ENCODE measurements around the gene SCARB1. TPM values are rescaled to one million over a fixed set of nuclear protein-coding genes. Genes with fewer than 3 reads are reported as not detected.

The SCARB1 gene
- polyA plus RNA-seq, 1 experiment = 10.3 TPM

- no peak for DNase-seq (ENCODE audit: low read depth, low spot score)
- H3K27me3 ChIP-seq (ENCODE audit: control insufficient read depth, insufficient read depth, low read length) = peaks cover under 1% of the 10 kb centered on the region
- POLR2A ChIA-PET = no interaction called here
- no peak overlapping the region for H3K27ac ChIP-seq (ENCODE audit: low read depth, low read length)
- CTCF ChIA-PET = interaction anchor here (0.5 to 1.4 kb wide), 2 partner anchors 40 to 1168 kb away, joined by 3 to 5 read pairs; no protein-coding TSS in a partner anchor
- TF ChIP-seq, protein P1, sequence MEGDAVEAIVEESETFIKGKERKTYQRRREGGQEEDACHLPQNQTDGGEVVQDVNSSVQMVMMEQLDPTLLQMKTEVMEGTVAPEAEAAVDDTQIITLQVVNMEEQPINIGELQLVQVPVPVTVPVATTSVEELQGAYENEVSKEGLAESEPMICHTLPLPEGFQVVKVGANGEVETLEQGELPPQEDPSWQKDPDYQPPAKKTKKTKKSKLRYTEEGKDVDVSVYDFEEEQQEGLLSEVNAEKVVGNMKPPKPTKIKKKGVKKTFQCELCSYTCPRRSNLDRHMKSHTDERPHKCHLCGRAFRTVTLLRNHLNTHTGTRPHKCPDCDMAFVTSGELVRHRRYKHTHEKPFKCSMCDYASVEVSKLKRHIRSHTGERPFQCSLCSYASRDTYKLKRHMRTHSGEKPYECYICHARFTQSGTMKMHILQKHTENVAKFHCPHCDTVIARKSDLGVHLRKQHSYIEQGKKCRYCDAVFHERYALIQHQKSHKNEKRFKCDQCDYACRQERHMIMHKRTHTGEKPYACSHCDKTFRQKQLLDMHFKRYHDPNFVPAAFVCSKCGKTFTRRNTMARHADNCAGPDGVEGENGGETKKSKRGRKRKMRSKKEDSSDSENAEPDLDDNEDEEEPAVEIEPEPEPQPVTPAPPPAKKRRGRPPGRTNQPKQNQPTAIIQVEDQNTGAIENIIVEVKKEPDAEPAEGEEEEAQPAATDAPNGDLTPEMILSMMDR (IDR thresholded peaks at IDR 0.05; ENCODE audit: low read depth, low read length) = no peak
- no peak overlapping the region for H3K4me3 ChIP-seq (ENCODE audit: low read depth, low read length)
- H3K9me3 ChIP-seq (ENCODE audit: control insufficient read depth, insufficient read depth, low read length) = no peaks in the 10 kb centered on the region; the same call in 1 of the 2 replicates
These were observed 2.7 kb upstream of the SCARB1 start for GRCh38 chr12:124866195-124866882.

DNA sequence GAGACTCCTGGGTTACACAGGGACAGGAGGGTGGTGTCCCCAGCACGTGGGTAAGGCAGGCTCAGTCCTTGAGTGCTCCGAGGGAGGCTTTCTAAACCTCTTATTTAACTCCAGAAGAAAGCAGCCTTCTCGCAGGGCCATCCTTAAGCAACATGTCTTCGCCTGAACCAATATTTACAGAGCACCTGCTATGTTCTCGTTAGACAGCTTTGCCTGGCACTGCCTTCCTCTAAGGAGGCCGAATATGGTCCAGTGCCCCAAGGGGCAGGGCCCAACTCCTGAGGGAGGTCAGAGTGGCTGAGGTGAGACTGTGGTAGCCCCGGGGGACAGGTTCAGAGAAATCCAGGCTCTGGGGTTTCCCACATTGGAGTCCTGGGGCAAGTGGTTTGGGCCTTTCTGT is 2.1 kb upstream of the SCARB1 start:
- no peak overlapping the region for H3K4me3 ChIP-seq (ENCODE audit: low read depth, low read length)
- POLR2A ChIA-PET = no interaction called here
- no peak overlapping the region for H3K27ac ChIP-seq (ENCODE audit: low read depth, low read length)
- CTCF ChIA-PET = interaction anchor here (1.4 kb wide), 1 partner anchor 41 kb away, joined by 5 read pairs; no protein-coding TSS in a partner anchor
- no peaks in the 10 kb centered on the region for H3K27me3 ChIP-seq (ENCODE audit: control insufficient read depth, insufficient read depth, low read length)
- TF ChIP-seq, protein P1 (IDR thresholded peaks at IDR 0.05; ENCODE audit: low read depth, low read length) = no peak
- DNase-seq (ENCODE audit: low read depth, low spot score) = no peak
- H3K9me3 ChIP-seq (ENCODE audit: control insufficient read depth, insufficient read depth, low read length) = no peaks in the 10 kb centered on the region; the same call in 1 of the 2 replicates

- ChIA-PET POLR2A (interaction anchor here (0.9 to 1.0 kb wide), 2 partner anchors 42 to 53 kb away, joined by 3 read pairs; no protein-coding TSS in a partner anchor), CTCF (interaction anchor here (1.0 kb wide), 1 partner anchor 37 kb away, joined by 5 read pairs; no protein-coding TSS in a partner anchor)
- no peaks in the 10 kb centered on the region; the same call in 1 of the 2 replicates for H3K9me3 ChIP-seq (ENCODE audit: control insufficient read depth, insufficient read depth, low read length)
- H3K27ac ChIP-seq (ENCODE audit: low read depth, low read length) = no peak overlapping the region
- H3K27me3 ChIP-seq (ENCODE audit: control insufficient read depth, insufficient read depth, low read length) = no peaks in the 10 kb centered on the region
- TF ChIP-seq, protein P1 (IDR thresholded peaks at IDR 0.05; ENCODE audit: low read depth, low read length) = no peak
- H3K4me3 ChIP-seq (ENCODE audit: low read depth, low read length) = peak overlapping the region; percentile 47; the same call in 1 of the 2 replicates
- no peak for DNase-seq (ENCODE audit: low read depth, low spot score)
These were observed 675 bp upstream of the SCARB1 start for GRCh38 chr12:124864326-124864752.

GRCh38 chr12:124862768-124863415 is 772 bp downstream of the SCARB1 start:
- POLR2A ChIA-PET = no interaction called here
- Histone ChIP-seq H3K27me3 (ENCODE audit: control insufficient read depth, insufficient read depth, low read length) (no peaks in the 10 kb centered on the region), H3K4me3 (ENCODE audit: low read depth, low read length) (peak overlapping the region; percentile 71), H3K9me3 (ENCODE audit: control insufficient read depth, insufficient read depth, low read length) (no peaks in the 10 kb centered on the region; the same call in 1 of the 2 replicates), H3K27ac (ENCODE audit: low read depth, low read length) (no peak overlapping the region)
- CTCF ChIA-PET = interaction anchor here (0.8 to 1.0 kb wide), 2 partner anchors 44 to 828 kb away, joined by 3 read pairs; no protein-coding TSS in a partner anchor
- TF ChIP-seq, protein P1 (IDR thresholded peaks at IDR 0.05; ENCODE audit: low read depth, low read length) = no peak
- no peak for DNase-seq (ENCODE audit: low read depth, low spot score)

Measured in AG04450 (cell line).